Peyer's patch (tissue), 4 donors: ENCODE results near the gene RAB31.

Experiments
- POLR2A ChIP-seq, 2 donors: fragments of 450-650 bp; IDR thresholded peaks; one replicate each; pipeline ENCODE4 v1.5.1; 2017; ENCODE audit warnings: antibody characterized with exemption in 2 of 2, mild to moderate bottlenecking in 2 of 2, moderate library complexity in 2 of 2
- TF ChIP-seq, protein P1 (sequence below), 6 experiments: fragments of 450-650 bp in 4 of 6; fragments of 200-600 bp in 2 of 6; sonication (generic) in 1 of 6; IDR thresholded peaks; one replicate each; pipeline ENCODE4 v1.5.1; 2017 to 2019; ENCODE audit warnings: antibody characterized with exemption in 6 of 6, mild to moderate bottlenecking in 3 of 6, moderate library complexity in 1 of 6

DNA sequence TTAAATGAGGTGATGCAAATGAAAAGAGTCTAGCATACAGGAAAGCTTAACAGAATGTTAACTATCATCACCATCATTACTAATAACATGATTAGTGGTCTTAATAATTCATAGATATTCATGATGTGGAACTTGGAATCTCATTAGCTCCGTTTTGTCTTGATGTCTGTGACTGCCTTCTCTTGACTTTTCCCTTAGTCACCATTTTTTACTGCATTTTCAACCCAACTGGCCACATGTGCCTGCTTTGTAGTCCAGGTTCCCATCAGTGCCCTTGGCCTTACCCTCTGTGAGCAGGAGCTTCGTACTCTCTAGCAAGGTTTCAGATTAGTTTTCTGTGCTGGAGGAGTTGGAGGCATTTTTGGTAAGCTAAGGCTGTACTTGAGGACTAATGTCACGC, 47.0 kb downstream of the RAB31 start:
- TF ChIP-seq, protein P1, sequence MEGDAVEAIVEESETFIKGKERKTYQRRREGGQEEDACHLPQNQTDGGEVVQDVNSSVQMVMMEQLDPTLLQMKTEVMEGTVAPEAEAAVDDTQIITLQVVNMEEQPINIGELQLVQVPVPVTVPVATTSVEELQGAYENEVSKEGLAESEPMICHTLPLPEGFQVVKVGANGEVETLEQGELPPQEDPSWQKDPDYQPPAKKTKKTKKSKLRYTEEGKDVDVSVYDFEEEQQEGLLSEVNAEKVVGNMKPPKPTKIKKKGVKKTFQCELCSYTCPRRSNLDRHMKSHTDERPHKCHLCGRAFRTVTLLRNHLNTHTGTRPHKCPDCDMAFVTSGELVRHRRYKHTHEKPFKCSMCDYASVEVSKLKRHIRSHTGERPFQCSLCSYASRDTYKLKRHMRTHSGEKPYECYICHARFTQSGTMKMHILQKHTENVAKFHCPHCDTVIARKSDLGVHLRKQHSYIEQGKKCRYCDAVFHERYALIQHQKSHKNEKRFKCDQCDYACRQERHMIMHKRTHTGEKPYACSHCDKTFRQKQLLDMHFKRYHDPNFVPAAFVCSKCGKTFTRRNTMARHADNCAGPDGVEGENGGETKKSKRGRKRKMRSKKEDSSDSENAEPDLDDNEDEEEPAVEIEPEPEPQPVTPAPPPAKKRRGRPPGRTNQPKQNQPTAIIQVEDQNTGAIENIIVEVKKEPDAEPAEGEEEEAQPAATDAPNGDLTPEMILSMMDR (IDR thresholded peaks at IDR 0.05): no peak
- no peak for TF ChIP-seq POLR2A (IDR thresholded peaks at IDR 0.05)
